CD4-positive, alpha-beta T cell (primary cell): Measurements from ENCODE around the gene ANAPC10. TPM values are rescaled to one million over a fixed set of nuclear protein-coding genes. Genes with fewer than 3 reads are reported as not detected.

Experiments
- ATAC-seq: fragments of 200-7000 bp; cut with Tn5 transposase; one replicate; pipeline ENCODE4 v1.10.0; 2022; ENCODE audit warnings: mild to moderate bottlenecking; ENCODE audit not compliant: poor library complexity
- CTCF ChIA-PET: fragments of 350-600 bp; sonication (Branson Sonifier 250); formaldehyde crosslinking; loops from one replicate; lab custom pipeline; 2021; ENCODE audit warnings: antibody characterized with exemption, inconsistent platforms; lab: Charles Lee
- POLR2A ChIA-PET: fragments of 350-600 bp; sonication (Branson Sonifier 250); formaldehyde crosslinking; loops from one replicate; lab custom pipeline; 2021; ENCODE audit warnings: antibody characterized with exemption, inconsistent platforms; lab: Charles Lee
- DNase-seq, 14 experiments: peaks; one replicate each; pipeline ENCODE4 v3.0.0-alpha.2; 2013 to 2020; ENCODE audit warnings: mixed read lengths in 2 of 14
- H3K27ac ChIP-seq, 2 donors: one replicate each; pipeline versions ENCODE4 v1.5.1 to v1.7.0; 2013; ENCODE audit warnings: low read length in 2 of 2, low read depth in 1 of 2, mild to moderate bottlenecking in 1 of 2
- H3K27me3 ChIP-seq, 2 experiments: 1 replicate in 1 of 2; 2 replicates in 1 of 2; pipeline versions ENCODE4 v1.6.1 to v1.7.0; 2013; ENCODE audit warnings: low read length in 2 of 2, control low read depth in 1 of 2, mild to moderate bottlenecking in 1 of 2, moderate library complexity in 1 of 2; ENCODE audit not compliant: insufficient read depth in 2 of 2, control insufficient read depth in 1 of 2
- H3K36me3 ChIP-seq: one replicate; pipeline ENCODE4 v1.6.1; 2013; ENCODE audit warnings: low read length, control low read depth; ENCODE audit not compliant: insufficient read depth
- H3K4me1 ChIP-seq: one replicate; pipeline ENCODE4 v1.6.1; 2013; ENCODE audit warnings: low read length, control low read depth; ENCODE audit not compliant: insufficient read depth
- H3K4me3 ChIP-seq: one replicate; pipeline ENCODE4 v1.5.1; 2013; ENCODE audit warnings: mild to moderate bottlenecking, low read length, moderate library complexity
- H3K9me3 ChIP-seq, 2 experiments: 1 replicate in 1 of 2; 2 replicates in 1 of 2; pipeline versions ENCODE4 v1.6.1 to v1.7.0; 2013; ENCODE audit warnings: low read length in 2 of 2, mild to moderate bottlenecking in 2 of 2, control low read depth in 1 of 2, moderate library complexity in 1 of 2; ENCODE audit not compliant: control insufficient read depth in 1 of 2, insufficient read depth in 1 of 2
- H3K27ac Mint-ChIP-seq: one replicate; pipeline ENCODE4 v1.8.0; 2020; ENCODE audit warnings: mixed read lengths
- H3K27me3 Mint-ChIP-seq: one replicate; pipeline ENCODE4 v1.8.0; 2021; ENCODE audit warnings: mixed read lengths
- H3K36me3 Mint-ChIP-seq: one replicate; pipeline ENCODE4 v1.8.0; 2021; ENCODE audit warnings: low read depth, mixed read lengths
- H3K4me1 Mint-ChIP-seq: one replicate; pipeline ENCODE4 v1.8.0; 2021; ENCODE audit warnings: low read depth, mixed read lengths
- H3K4me3 Mint-ChIP-seq: one replicate; pipeline ENCODE4 v1.8.0; 2020; ENCODE audit warnings: mild to moderate bottlenecking, mixed read lengths
- H3K9me3 Mint-ChIP-seq: one replicate; pipeline ENCODE4 v1.8.0; 2020; ENCODE audit warnings: mixed read lengths
- intact Hi-C, 2 experiments: fragments of 100-400 bp; cut with DNase I in 1 of 2; cut with micrococcal nuclease in 1 of 2; formaldehyde crosslinking; loops; one replicate each; pipeline versions ENCODE4 v1.15.1 to v1.9.0; 2023 to 2025; cut with DNase I, micrococcal nuclease
- total RNA-seq, 174 experiments: library from RNA in 2 of 174; stranded (reverse) in 2 of 174; gene quantifications; one replicate each; pipeline ENCODE4 v1.2.3 and lab custom pipeline; 2021 to 2026
- TF ChIP-seq, protein P1 (sequence below): fragments of 200-600 bp; IDR thresholded peaks from one replicate; pipeline ENCODE4 v1.8.0; 2022; ENCODE audit warnings: antibody characterized with exemption, mild to moderate bottlenecking

The ANAPC10 gene
- total RNA-seq, 2 experiments from 2014 or later = 25.8 to 27.5 TPM

DNA sequence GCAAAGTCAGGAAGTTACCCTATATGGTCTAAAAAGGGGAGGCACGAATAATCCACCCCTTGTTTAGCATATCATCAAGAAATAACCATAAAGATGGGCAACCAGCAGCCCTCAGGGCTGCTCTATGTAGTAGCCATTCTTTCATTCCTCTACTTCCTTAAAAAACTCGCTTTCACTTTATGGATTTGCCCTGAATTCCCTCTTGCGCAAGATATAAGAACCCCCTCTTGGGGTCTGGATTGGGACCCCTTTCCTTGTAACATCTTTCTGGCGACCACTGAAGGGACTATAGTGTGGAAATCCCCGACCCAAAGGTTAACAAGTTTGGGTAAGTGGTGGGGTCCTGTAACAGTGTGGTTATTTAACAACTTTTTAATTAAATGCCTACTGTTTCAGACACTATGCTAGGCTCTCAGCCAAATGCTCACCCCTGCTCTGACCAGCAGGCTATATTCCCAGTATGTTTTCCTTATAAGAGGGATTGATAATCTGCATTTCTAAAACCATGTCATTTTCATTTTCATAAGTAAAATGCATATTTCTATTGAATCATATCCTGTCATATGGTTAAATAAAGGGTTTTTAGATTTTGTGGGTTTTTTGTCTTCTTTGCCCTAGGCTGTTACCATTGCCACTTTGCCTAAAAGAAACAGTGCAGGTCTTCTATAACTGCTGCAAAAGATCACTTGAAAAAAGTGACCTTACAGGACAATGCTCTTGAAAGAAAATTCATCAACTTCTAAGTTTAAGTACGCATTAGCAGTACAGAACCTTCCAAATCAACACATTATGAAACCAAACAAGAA lies 41.5 kb downstream of the ANAPC10 start:
- intact Hi-C loops = no loop called here
- ChIA-PET CTCF (no interaction called here), POLR2A (no interaction called here)
- Histone ChIP-seq H3K9me3 (no peaks in the 10 kb centered on the region), H3K4me3 (no peak overlapping the region), H3K4me1 (no peaks in the 10 kb centered on the region), H3K27me3 (no peaks in the 10 kb centered on the region), H3K27ac (no peak overlapping the region), H3K36me3 (no peaks in the 10 kb centered on the region)
- TF ChIP-seq, protein P1, sequence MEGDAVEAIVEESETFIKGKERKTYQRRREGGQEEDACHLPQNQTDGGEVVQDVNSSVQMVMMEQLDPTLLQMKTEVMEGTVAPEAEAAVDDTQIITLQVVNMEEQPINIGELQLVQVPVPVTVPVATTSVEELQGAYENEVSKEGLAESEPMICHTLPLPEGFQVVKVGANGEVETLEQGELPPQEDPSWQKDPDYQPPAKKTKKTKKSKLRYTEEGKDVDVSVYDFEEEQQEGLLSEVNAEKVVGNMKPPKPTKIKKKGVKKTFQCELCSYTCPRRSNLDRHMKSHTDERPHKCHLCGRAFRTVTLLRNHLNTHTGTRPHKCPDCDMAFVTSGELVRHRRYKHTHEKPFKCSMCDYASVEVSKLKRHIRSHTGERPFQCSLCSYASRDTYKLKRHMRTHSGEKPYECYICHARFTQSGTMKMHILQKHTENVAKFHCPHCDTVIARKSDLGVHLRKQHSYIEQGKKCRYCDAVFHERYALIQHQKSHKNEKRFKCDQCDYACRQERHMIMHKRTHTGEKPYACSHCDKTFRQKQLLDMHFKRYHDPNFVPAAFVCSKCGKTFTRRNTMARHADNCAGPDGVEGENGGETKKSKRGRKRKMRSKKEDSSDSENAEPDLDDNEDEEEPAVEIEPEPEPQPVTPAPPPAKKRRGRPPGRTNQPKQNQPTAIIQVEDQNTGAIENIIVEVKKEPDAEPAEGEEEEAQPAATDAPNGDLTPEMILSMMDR = no peak
- Mint-ChIP-seq H3K27me3 (no peaks in the 10 kb centered on the region), H3K27ac (no peak overlapping the region), H3K36me3 (peaks cover 11% of the 10 kb centered on the region), H3K9me3 (no peaks in the 10 kb centered on the region), H3K4me3 (no peak overlapping the region), H3K4me1 (peaks cover 28% of the 10 kb centered on the region)
- DNase-seq (no peak), ATAC-seq (no peak)

DNA sequence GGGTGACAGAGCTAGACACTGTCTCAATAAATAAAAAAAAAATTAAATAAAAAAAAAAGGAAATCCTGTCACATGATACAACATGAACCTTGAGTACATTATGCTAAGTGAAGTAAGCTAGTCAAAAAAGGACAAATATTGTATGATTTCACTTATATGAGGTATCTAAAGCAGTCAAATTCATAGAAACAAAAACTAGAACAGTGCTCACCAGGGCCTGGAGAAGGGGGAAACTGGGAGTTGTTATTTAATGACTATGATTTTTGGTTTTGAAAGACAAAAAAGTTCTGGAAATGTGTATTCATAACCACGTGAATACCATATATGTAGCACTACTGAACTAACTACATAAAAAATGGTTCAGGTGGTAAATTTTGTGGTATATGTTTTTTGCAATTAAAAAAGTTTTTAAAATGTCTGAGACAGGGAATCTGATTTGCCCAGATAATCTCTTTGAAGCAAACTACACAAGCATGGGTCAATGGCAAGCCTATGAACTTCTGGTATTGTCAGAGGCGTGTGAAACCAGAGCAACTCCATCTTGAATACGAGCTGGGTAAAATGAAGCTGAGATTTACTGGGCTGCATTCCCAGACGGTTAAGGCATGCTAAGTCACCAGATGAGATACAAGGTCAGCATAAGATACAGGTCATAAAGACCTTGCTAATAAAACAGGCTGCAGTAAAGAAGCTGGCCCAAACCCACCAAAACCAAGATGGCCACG lies 42.3 kb downstream of the ANAPC10 start:
- Mint-ChIP-seq H3K4me1 (peaks cover 24% of the 10 kb centered on the region), H3K9me3 (no peaks in the 10 kb centered on the region), H3K27me3 (no peaks in the 10 kb centered on the region), H3K4me3 (no peak overlapping the region), H3K27ac (no peak overlapping the region), H3K36me3 (peaks cover 13% of the 10 kb centered on the region)
- ChIA-PET POLR2A (no interaction called here), CTCF (no interaction called here)
- intact Hi-C loops = no loop called here
- H3K9me3 ChIP-seq = no peaks in the 10 kb centered on the region
- no peaks in the 10 kb centered on the region for H3K4me1 ChIP-seq
- DNase-seq = no peak
- peaks cover 4% of the 10 kb centered on the region for H3K36me3 ChIP-seq
- H3K27me3 ChIP-seq = no peaks in the 10 kb centered on the region
- no peak overlapping the region for H3K27ac ChIP-seq
- ATAC-seq = no peak
- H3K4me3 ChIP-seq = no peak overlapping the region
- TF ChIP-seq, protein P1 = no peak

- Histone ChIP-seq H3K4me1 (no peaks in the 10 kb centered on the region), H3K36me3 (peaks cover 9% of the 10 kb centered on the region), H3K27me3 (no peaks in the 10 kb centered on the region), H3K27ac (no peak overlapping the region), H3K4me3 (no peak overlapping the region), H3K9me3 (no peaks in the 10 kb centered on the region)
- POLR2A ChIA-PET = no interaction called here
- H3K36me3 Mint-ChIP-seq = peaks cover 26% of the 10 kb centered on the region
- H3K27ac Mint-ChIP-seq = no peak overlapping the region
- CTCF ChIA-PET = no interaction called here
- TF ChIP-seq, protein P1 = no peak
- intact Hi-C loops = no loop called here
- peaks cover 13% of the 10 kb centered on the region for H3K4me1 Mint-ChIP-seq
- H3K27me3 Mint-ChIP-seq = no peaks in the 10 kb centered on the region
- no peak for ATAC-seq
- no peak overlapping the region for H3K4me3 Mint-ChIP-seq
- H3K9me3 Mint-ChIP-seq = no peaks in the 10 kb centered on the region
- no peak for DNase-seq
Observed at GRCh38 chr4:145049241-145049640, 48.8 kb downstream of the ANAPC10 start.
